Endodermal cell (in vitro differentiated cells): ENCODE measurements around the gene BRSK1. TPM values are rescaled to one million over a fixed set of nuclear protein-coding genes. Genes with fewer than 3 reads are reported as not detected.

Source experiments
- DNase-seq: peaks from one replicate; pipeline ENCODE4 v3.0.0-alpha.2; 2017
- H3K27ac ChIP-seq: 2 replicates; pipeline ENCODE4 v1.5.1; 2013; ENCODE audit warnings: mild to moderate bottlenecking, low read depth, low read length, moderate library complexity
- H3K27me3 ChIP-seq: 2 replicates; pipeline ENCODE4 v1.6.1; 2013; ENCODE audit warnings: mild to moderate bottlenecking, low read length, moderate library complexity; ENCODE audit not compliant: insufficient read depth, control insufficient read depth, poor library complexity, severe bottlenecking
- H3K36me3 ChIP-seq: 2 replicates; pipeline ENCODE4 v1.7.0; 2013; ENCODE audit warnings: mild to moderate bottlenecking, low read length, moderate library complexity; ENCODE audit not compliant: control insufficient read depth, insufficient read depth
- H3K4me1 ChIP-seq: one replicate; pipeline ENCODE4 v1.7.0; 2013; ENCODE audit warnings: low read length; ENCODE audit not compliant: control insufficient read depth, insufficient read depth
- H3K4me3 ChIP-seq: 2 replicates; pipeline ENCODE4 v1.5.1; 2013; ENCODE audit warnings: mild to moderate bottlenecking, low read length, moderate library complexity
- H3K9ac ChIP-seq: 2 replicates; pipeline ENCODE4 v1.6.1; 2013; ENCODE audit warnings: mild to moderate bottlenecking, low read length, moderate library complexity; ENCODE audit not compliant: poor library complexity, severe bottlenecking; ENCODE audit errors: extremely low read depth
- H3K9me3 ChIP-seq: 2 replicates; pipeline ENCODE4 v1.6.1; 2013; ENCODE audit warnings: mild to moderate bottlenecking, low read length, moderate library complexity; ENCODE audit not compliant: control insufficient read depth
- H3K27ac Mint-ChIP-seq: 2 replicates; pipeline ENCODE4 v1.8.0; 2020; ENCODE audit warnings: mixed read lengths
- H3K27me3 Mint-ChIP-seq: 2 replicates; pipeline ENCODE4 v1.8.0; 2021; ENCODE audit warnings: mild to moderate bottlenecking, mixed read lengths; ENCODE audit not compliant: insufficient read depth
- H3K36me3 Mint-ChIP-seq: 2 replicates; pipeline ENCODE4 v1.8.0; 2020; ENCODE audit warnings: low read depth, mixed read lengths
- H3K4me1 Mint-ChIP-seq: 2 replicates; pipeline ENCODE4 v1.8.0; 2020; ENCODE audit warnings: mixed read lengths
- H3K4me3 Mint-ChIP-seq: 2 replicates; pipeline ENCODE4 v1.8.0; 2020; ENCODE audit warnings: mild to moderate bottlenecking, moderate library complexity, mixed read lengths
- H3K9me3 Mint-ChIP-seq: 2 replicates; pipeline ENCODE4 v1.8.0; 2020; ENCODE audit warnings: mild to moderate bottlenecking, mixed read lengths
- CTCF ChIP-seq: fragments of 200-600 bp; sonication (generic); conservative IDR thresholded peaks from 2 replicates; pipeline ENCODE4 v1.5.0; 2021; ENCODE audit warnings: antibody characterized with exemption, mild to moderate bottlenecking
- WGBS, 2 experiments: methylation state at CpG; one replicate each; pipeline versions ENCODE4 v1.1.5 to v1.1.7; 2013; ENCODE audit warnings: missing lambda C conversion rate in 2 of 2, mixed read lengths in 1 of 2; ENCODE audit not compliant: insufficient coverage in 1 of 2, insufficient read length in 1 of 2; 5-methylcytosine and 5-hydroxymethylcytosine counted together
- total RNA-seq, 2 donors: library from RNA; stranded (reverse); fragmentation: NEBNext Ultra II Directional in 1 of 2; extraction: Animal tissue kit (Norgen Biotek cat#: 25700) in 1 of 2; gene quantifications; 2 replicates in 1 of 2; 3 replicates in 1 of 2; pipeline ENCODE4 v1.2.1, GENCODE V29; 2021

Gene BRSK1
- total RNA-seq, 2 donors from 2014 or later, result 75.9 to 91.4 TPM

GRCh38 chr19:55248704-55249103 is 35.1 kb upstream of the BRSK1 start:
- no peaks in the 10 kb centered on the region for H3K27me3 ChIP-seq
- peaks cover 26% of the 10 kb centered on the region for H3K36me3 ChIP-seq
- H3K4me1 Mint-ChIP-seq, result peaks cover 8% of the 10 kb centered on the region
- no peaks in the 10 kb centered on the region for H3K9me3 Mint-ChIP-seq
- H3K4me3 Mint-ChIP-seq, result no peak overlapping the region
- no peak overlapping the region for H3K9ac ChIP-seq
- no peaks in the 10 kb centered on the region for H3K9me3 ChIP-seq
- H3K27ac Mint-ChIP-seq, result peak overlapping the region; percentile 29
- no peaks in the 10 kb centered on the region for H3K4me1 ChIP-seq
- no peak overlapping the region for H3K27ac ChIP-seq
- H3K4me3 ChIP-seq, result no peak overlapping the region
- H3K36me3 Mint-ChIP-seq, result peaks cover 16% of the 10 kb centered on the region
- WGBS, 2 experiments, result 92 to 94% methylated on average over 8 to 9 of the region's 9 CpGs
- TF ChIP-seq CTCF, result no peak
- no peak for DNase-seq
- H3K27me3 Mint-ChIP-seq, result no peaks in the 10 kb centered on the region

GRCh38 chr19:55249841-55250240 is 34.0 kb upstream of the BRSK1 start:
- H3K9ac ChIP-seq, result no peak overlapping the region
- H3K9me3 ChIP-seq, result no peaks in the 10 kb centered on the region
- H3K27ac ChIP-seq, result no peak overlapping the region
- H3K4me1 ChIP-seq, result no peaks in the 10 kb centered on the region
- DNase-seq, result no peak
- Mint-ChIP-seq H3K9me3 (no peaks in the 10 kb centered on the region), H3K4me3 (no peak overlapping the region), H3K27ac (no peak overlapping the region), H3K36me3 (peaks cover 7% of the 10 kb centered on the region), H3K27me3 (no peaks in the 10 kb centered on the region), H3K4me1 (peaks cover 16% of the 10 kb centered on the region)
- no peak overlapping the region for H3K4me3 ChIP-seq
- TF ChIP-seq CTCF, result no peak
- peaks cover 15% of the 10 kb centered on the region for H3K36me3 ChIP-seq
- H3K27me3 ChIP-seq, result no peaks in the 10 kb centered on the region
- whole genome bisulfite sequencing, 2 experiments, result 96% methylated on average over 4 to 11 of the region's 11 CpGs

- H3K36me3 Mint-ChIP-seq, result peaks cover 7% of the 10 kb centered on the region
- Histone ChIP-seq H3K27ac (no peak overlapping the region), H3K27me3 (no peaks in the 10 kb centered on the region), H3K9ac (no peak overlapping the region), H3K4me3 (no peak overlapping the region), H3K9me3 (no peaks in the 10 kb centered on the region), H3K4me1 (no peaks in the 10 kb centered on the region), H3K36me3 (peaks cover 9% of the 10 kb centered on the region)
- WGBS, 2 experiments, result 92 to 94% methylated on average over 9 to 18 of the region's 18 CpGs
- no peak for TF ChIP-seq CTCF
- DNase-seq, result no peak
- H3K27me3 Mint-ChIP-seq, result no peaks in the 10 kb centered on the region
- H3K4me3 Mint-ChIP-seq, result no peak overlapping the region
- H3K27ac Mint-ChIP-seq, result peak overlapping the region; percentile 44
- no peaks in the 10 kb centered on the region for H3K9me3 Mint-ChIP-seq
- H3K4me1 Mint-ChIP-seq, result peaks cover 16% of the 10 kb centered on the region
Observed at GRCh38 chr19:55250262-55251036, 33.3 kb upstream of the BRSK1 start.
